ENCODE results near the gene LRRC8E.

The LRRC8E gene

DNA sequence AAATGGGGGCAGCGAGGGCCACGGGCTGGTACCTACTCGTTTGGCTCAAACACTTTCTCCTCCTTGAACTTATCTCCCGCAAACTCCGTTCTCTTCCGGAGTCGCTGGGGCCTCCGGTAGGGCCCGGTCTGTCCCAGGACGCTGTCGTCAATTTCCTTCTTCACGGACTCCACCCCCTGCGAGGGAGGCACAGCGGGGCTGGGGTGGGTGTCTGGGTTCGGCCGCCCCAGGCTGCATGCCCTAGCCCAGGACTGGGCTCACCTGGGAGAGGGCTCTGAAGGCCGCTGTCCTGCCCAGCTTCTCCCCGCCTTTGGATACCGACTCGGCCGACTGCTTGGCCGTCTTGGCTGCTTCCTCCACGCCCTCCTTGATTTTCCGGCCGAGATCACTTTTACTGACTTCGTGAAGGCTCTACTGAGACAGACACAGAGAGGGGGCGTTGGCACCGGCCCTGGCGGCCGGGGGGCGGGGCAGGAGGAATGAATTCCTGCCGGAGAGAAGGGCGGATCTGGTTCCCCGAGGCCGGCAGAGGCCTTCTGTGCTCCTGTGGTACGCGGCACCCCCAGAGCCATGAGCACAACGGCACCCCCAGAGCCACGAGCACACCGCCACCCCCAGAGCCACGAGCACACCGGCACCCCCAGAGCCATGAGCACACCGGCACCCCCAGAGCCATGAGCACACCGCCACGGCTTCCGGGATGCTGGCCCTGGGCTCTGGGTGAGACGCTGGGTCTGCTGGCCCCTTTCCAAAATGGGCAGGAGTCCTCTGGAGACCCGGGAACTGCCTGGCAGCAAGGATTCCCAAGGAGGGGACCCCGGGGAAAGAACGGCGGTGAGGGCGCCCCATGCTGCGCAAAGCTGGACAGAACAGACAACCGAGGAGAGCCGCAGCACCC, 45.8 kb downstream of the LRRC8E start:
- no peak for DNase-seq

DNA sequence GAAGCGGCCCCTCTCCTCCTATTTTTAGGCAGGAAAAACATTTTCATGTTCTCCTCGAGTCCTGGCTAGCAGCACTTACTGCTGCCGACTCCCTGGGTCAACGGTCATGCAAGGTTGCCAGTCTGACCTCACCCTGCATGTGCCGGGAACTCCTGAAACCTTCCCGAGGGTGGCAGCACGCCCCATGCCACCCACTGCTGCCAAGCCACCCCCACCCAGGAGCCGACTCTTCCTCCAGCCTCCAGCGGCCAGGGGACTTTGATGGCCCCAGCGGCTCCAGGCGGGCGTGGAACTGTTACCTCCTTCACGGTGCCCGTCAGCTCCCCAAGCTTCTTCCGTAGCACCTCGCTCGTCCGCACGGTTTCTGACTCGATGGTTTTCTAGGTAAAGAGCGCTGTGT, 46.5 kb downstream of the LRRC8E start:
- no peak for DNase-seq

DNA sequence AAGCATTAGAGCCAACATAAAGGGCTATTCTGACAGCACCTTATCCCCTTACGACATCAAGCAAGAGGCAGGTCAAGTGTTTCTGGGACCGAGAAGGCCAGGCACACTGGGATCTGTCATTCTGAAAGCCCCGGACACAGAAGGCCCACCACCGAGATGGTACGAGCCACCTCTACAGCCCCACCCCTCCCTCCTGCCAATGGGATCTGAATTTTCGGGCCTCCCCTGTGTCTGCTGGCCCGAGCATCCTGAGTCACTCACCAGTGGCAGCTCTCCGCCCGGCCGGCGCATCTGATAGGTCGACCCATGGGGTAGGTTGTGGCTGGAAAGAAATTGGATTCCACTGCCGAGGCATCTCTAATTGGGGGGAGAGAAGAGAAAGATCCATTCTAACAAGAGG, 52.5 kb downstream of the LRRC8E start:
- DNase-seq, result no peak

DNA sequence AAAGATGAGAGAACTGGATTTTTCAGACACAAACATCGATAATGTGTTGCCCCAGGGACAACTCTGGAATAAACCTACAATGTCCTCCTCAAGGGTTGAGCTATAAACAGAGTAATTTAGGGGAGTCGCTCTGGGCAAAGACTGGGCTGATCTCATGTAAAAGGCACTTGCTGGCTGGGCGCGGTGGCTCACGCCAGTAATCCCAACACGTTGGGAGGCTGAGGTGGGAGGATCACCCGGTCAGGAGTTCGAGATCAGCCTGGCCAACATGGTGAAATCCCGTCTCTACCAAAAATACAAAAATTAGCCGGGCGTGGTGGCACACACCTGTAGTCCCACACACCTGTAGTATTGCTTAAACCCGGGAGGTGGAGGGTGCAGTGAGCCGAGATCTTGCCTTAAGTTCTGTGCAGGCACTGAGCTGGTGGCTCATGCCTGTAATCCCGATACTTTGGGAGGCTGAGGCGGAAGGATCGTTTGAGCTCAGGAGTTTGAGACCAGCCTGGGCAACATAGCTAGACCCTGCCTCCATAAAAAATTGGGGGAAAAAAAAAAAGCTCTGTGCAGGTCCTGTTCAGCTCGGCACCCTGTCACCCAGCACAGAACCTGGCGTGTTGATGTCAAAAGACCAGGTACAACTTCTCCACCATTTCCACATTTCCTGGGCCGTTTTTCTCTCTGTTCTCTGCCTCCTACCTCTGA, 53.7 kb downstream of the LRRC8E start:
- no peak for DNase-seq

DNA sequence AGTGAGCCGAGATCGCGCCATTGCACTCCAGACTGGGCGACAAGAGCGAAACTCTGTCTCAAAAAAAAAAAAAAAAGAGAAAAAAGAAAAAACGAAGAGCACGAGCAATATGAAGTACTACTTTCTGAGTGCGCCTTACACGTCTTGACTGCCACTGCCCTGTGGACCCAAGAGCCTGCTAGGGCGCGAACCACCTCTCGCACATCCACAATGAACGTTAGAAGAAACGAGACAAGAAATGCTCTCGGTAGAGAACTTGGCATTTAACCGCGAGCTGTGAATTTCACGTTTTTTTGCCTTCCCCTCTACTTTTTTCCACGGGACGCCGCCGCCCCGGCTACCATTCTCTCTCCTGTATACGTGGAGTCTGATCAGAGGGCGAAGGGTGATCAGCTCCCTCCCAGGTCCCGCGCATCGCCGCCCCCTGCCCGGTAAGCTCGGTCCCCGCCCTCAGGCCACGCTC, 54.7 kb downstream of the LRRC8E start:
- DNase-seq, result no peak

DNA sequence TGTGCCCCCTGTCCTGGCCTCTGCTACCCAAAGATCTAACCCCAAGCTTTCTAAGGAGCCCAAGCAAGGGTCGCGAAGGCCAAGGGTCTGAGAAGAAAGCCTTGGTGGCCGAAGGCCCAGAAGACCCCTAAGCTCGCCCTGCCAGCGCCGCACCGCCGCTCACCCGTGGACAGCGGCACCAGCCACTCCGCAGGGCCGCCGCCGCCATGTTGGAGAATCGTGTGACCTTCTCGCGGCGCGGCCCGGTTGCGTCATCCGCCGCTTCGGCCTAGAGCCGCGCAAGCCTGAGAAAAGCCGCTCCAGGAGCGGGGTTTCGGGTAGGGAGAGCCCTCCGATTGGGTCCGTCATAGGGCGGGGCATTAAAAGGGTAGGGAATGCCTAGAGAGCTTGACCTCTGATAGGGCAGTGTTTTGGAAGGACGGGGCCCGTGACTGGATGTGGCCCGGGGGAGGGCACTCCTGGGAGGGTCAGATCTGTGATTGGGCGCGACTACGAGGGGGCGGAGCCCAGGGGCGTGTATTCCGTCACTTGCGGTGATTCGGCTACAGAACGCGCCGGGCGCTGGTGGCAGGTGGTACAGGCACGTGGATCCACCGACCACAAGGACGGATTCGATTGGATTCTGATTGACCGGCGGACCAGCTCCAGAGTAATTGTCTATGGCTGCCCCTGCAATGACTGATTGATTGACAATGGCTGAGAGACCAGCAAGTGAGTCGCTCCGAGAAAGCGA, 55.3 kb downstream of the LRRC8E start, which contains the start of gene TIMM44:
TIMM44 (minus strand) TSS at position 223 of the 733 bp plus-strand sequence; CDS start at position 208, 15 bp downstream.
- peak; percentile 95 to 97 (median 96) for DNase-seq

DNA sequence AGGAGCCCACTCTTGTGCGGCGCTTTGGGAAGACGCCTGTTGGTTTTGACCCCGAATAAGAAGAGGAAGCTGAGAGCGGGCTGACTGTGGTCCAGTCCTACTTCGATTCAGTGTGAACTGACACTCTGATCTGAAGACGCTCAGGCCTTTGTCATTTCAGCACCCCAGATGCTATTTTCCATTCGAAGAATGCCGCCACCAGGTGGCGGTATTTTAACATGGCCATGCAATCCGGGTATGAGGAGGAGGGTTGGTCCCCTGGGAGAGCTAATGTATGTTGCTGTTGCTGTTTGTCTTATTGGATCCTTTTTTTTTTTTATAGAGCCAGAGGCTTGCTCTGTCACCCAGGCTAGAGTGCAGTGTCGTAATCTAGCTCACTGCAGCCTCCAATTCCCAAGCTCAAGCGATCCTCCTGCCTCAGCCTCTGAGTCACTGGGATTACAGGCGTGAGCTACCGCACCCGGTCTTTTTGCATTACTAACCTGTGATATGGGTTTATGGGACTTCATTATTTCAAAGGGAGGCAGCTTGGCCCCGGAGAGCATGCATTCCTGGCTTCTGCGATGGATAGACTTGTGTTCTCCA, 56.0 kb downstream of the LRRC8E start:
- DNase-seq, result peak; percentile 58 to 80 (median 74)

DNA sequence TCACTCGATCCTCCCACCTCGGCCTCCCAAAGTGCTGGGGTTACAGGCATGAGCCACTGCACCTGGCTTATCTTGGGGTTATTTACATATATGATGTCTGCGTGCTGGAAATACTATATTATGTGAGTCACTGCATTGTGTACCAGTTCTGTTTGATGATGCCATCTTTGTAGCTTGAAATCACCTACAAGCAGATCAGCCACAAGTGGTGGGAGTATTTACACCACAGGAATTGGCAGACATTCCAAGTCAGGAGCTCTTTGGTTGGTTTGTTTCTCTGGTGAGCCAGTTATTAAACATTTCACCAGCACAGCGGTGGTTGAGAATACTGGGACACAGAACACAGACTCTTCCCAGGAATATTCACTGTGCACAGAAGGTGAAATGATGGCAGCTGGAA, 59.6 kb downstream of the LRRC8E start:
- DNase-seq, result no peak

All from activated naive CD4-positive, alpha-beta T cell (primary cell).